ENCODE measurements around the gene PLA1A.

PLA1A gene

DNA sequence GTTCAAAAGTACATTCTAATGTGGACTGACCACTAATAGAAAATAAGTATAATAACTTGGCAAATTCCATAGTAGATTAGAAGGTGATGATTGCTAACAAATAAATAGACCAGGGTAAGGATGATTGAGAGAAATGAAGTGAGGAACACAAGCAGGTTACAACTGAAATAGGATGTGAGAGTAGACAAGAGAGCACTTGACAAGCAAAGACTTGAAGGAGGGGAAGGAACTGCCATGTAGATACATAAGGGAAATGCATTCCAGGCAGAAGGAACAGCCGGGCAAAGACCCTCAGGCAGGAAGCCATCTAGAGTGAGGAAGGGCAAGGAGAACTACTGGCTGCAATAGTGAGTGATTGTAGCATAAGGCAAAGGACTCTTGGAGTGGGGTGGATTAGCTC lies 5.0 kb downstream of the PLA1A start:
- in situ Hi-C loops (cut with MboI; ENCODE audit: low sequenced_read_pairs): no loop called here

DNA sequence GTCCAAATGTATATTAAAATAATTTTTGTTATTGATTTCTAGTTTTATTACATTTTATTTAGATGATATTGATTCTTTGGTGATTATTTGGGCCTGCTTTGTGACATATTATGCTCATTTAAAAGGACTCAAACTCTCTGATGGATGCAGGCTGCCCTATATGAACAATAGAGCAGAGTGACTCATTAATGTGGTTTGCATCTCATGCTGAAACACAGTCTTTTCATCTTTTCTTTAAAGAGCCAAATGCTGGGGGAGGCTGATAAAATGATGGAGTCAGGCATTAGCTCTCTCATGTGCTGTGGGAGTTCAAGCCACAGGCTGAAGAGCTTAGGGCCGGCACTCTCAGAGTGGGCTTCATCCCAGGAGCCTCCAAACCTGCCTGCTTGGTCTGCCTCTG lies 7.2 kb downstream of the PLA1A start:
- in situ Hi-C loops (cut with MboI; ENCODE audit: low sequenced_read_pairs): no loop called here

DNA sequence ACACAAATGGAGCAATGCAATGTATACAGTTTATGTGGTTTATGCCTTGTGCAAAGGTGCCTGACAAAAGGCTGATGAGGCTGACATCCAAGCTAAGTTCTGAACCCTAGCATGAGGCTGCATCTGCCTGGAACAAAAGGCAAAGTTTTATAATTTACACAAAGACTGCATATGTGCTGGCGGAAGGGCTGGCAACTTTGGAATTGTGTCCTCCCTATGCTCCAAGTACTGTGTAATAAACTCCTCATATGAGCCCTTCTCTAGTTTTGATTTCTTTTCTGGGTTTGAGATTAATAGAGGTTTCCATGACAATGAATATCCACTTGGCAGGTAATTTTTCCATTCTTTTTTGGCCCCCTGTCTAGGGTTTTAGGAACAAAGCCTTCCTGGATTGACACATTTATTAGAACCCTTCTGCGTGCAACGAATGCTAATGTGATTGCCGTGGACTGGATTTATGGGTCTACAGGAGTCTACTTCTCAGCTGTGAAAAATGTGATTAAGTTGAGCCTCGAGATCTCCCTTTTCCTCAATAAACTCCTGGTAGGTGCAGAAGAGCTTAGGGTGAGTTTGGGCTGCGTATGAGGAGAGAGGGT lies 10.8 kb downstream of the PLA1A start:
- in situ Hi-C loops (cut with MboI; ENCODE audit: low sequenced_read_pairs): no loop called here

DNA sequence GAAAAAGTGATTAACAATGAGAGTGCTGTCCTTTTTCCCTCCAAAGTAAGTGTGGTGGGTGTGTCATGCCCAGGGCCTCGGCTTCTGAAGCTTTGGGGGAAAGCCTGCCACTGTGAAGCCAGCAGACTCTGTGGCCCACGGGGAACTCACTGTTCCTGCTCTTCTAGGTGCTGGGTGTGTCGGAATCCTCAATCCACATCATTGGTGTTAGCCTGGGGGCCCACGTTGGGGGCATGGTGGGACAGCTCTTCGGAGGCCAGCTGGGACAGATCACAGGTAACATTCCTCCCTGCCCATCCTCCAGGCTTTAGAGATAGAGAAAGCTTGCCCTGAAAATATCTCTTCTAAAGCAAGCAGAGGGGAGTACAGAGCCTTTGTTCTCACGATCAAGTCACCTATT lies 11.6 kb downstream of the PLA1A start:
- in situ Hi-C loops (cut with MboI; ENCODE audit: low sequenced_read_pairs): no loop called here

DNA sequence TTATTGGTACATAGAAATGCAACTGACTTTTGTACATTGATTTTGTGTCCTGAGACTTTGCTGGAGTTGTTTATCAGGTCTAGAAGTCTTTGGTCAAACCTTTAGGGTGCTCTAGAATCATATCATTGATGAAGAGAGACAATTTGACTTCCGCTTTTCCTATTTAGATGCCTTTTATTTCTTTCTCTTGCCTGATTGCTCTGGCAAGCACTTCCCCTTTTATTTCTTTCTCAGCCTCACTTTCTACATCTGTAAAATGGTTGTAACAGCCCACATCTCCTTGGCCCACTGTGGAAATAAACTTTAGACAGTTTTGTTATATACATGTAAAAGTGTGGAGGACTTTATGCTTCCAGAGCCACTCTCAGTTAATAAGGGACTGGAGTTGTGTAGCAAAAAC lies 14.0 kb downstream of the PLA1A start:
- in situ Hi-C loops (cut with MboI; ENCODE audit: low sequenced_read_pairs): no loop called here

DNA sequence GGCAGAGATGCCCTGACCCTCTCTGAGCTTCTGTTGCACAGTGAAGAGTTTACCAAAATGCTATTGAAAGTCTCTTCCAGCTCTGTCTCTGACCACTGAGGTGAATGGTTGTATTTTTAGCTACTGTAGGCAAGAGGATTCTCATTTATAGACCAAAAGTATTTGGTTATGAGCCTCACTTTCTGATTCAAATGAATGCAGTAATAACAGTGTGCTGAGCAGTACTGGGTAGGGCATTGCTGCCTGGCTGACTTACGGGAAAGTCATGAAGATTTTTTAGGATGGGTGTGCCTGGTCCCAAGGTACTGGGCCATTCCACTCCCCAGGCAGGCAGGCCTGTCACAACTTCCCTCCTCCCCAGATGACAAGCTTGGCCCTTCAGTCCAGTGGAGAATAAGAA lies 15.5 kb downstream of the PLA1A start:
- in situ Hi-C loops (cut with MboI; ENCODE audit: low sequenced_read_pairs): no loop called here

DNA sequence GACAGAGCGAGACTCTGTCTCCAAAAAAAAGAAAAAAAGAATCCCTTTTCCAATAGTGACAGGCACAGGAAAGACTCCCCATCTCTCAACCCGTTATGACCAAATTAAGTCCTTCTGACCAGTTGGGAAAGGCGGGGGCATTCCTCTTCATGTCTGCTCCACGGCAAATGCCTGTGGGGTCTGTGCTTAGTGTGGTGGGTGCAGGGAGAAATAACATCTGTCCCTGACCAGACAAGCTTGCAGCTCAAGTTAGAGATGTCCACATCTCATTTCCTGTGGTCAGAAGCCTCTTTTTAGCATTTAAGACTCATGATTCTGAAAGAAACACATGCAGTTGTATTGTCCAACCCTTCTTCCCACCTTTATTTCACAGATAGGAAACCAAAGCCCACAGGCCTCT lies 16.2 kb downstream of the PLA1A start:
- in situ Hi-C loops (cut with MboI; ENCODE audit: low sequenced_read_pairs): no loop called here

DNA sequence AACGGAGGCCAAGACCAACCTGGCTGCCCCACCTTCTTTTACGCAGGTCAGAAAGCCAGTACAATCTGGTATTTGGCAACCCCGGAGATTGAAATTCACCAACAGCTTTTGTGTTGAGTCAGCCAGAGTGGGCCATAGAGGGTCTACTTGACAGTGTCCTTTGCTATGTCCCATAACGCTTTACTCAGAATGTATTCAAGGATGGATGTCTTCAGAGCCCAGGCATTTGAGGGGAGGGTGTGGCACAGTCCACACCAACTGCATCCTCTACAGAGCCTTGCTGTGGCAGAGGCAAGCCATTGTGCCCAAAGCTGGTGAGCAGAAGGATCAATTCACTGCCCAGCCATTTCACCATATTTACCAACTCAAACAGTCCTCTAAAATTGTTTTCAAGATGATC lies 18.4 kb downstream of the PLA1A start:
- in situ Hi-C loops (cut with MboI; ENCODE audit: low sequenced_read_pairs): no loop called here

DNA sequence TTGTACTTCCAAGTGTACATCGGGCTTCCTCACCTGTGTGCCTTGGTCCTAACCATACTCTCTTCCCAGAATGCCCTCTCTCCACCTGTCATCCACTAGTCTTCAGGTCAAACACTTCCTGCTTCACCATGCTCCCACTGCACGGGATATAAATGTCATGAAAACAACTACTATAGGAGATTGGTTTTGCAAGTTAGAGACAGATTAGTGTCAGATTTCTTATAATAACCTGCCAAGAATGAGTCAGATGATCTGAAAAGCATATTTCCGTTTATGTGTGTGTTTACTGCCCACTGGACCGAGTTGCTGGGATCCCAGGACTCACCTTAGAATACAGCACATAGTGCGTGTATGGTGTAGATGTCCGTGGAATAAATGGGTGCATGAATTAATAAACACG lies 21.4 kb downstream of the PLA1A start:
- in situ Hi-C loops (cut with MboI; ENCODE audit: low sequenced_read_pairs): no loop called here

DNA sequence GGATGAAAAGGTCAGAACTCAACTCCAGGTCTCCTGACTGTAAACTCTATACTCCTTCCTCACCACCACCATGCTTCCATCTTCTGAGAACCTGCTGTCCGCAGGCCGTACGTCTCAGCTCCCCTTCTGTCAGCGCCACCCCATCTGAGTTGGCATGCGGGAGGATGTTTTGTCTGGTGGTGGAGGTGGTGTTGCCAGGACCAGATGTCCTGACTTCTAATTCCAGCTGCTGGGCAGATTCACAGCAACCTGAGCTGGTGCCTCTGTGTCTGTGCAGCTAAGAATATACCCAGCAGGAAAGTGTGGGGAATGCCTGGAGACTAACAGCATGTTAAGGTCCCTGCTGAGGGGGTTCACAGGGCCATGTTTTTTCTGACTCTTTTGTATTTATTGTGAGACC lies 23.2 kb downstream of the PLA1A start:
- in situ Hi-C loops (cut with MboI; ENCODE audit: low sequenced_read_pairs): no loop called here

DNA sequence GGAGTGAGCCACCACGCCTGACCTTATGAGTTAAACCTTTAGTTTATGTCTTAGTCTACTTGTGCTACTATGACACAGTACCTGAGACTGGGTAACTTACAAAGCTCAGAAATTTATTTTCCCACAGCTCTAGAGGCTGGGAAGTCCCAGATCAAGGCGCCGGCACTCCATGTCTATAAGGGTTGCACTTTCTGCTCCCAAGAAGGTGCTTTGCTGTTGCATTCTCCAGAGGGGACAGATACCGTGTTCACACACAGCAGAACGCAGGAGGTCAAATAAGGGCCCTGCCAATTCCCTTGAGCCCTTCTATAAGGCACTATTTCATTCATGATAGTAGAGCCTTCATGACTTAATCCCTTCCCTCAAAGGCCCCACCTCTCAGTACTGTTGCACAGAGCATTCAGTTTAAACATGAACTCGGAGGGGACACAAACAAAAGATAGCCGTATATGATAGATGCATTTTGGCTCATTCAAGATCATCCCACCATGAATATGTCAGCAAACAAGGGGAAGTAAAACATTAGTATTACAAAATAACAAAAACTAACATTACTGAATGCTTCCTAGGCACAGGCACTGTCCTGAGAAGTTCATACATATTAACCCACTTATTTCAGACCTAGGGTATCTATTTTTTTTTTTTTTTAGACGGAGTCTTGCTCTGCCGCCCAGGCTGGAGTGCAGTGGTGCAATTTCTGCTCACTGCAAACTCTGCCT lies 26.5 kb downstream of the PLA1A start:
- in situ Hi-C loops (cut with MboI; ENCODE audit: low sequenced_read_pairs): no loop called here

DNA sequence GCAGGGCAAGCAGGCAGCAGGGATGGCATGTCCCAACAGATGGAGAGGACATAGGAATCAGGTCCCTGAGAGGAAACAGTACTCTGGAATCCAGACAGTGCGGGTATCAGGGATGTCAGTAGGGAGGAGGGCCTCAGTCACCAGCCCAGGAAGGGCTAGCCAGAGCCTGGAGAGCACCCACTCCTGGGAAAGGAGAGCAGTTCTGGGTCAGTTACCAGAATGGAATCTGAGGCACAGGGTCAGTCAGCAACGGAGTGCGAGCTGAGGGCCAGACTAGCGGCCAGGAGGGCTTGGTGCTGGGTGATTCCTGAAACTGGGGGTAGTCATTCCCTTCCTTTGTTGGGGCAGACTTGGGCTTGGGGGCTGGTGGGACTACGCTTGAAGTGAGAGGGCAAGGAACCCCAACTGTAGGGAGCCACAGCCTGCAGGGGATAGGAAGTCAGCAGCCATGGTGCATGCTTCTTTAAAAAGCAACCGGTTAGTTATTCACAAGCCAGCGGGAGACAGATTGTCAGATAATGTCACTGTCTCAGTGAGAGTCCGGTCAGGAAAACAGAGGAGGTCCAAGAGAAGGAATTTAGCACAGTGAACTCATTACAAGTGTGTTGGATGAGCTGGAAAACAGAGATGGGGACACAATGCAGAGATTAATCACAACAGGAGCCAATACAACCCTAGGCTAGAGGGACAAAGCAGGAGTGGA lies 27.9 kb downstream of the PLA1A start:
- in situ Hi-C loops (cut with MboI; ENCODE audit: low sequenced_read_pairs): no loop called here

DNA sequence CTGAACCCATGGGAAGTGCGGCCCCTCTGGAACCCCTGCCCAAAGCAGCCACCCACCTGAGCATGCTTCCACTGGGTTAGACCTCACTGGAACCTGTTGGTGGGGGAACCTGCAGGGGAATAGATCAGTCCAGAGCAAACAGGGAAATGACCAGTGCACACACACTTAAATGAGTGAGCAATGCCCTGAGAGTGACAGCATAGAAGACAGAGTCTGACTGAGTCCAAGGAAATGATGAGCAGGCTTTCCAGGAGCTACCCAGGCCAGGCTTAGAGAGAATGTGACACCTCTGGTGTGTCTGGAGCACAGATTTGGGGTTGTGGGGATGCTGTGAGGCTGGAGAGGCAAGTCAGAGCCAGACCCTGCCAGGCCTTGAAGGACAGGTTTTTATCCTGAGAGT lies 28.5 kb downstream of the PLA1A start:
- in situ Hi-C loops (cut with MboI; ENCODE audit: low sequenced_read_pairs): no loop called here

DNA sequence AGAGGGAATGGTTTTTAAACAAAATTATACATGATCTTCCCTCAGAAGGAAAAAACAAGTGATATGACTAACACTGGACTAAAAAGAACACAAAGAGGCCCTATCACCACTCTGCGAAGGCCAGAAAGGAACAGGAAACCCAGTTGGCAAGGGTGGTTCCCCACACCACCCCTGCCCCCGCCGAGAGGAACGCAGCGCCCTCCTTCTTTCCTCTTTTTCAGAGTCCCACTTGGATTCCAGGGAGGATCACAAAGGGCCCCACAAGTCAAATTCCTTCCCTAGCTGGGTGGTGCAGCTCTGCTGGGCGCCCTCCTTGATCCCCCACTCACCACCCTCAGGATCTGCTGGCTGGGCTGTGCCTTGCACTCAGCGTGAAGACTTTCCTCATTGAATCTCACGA lies 29.8 kb downstream of the PLA1A start:
- in situ Hi-C loops (cut with MboI; ENCODE audit: low sequenced_read_pairs): no loop called here

DNA sequence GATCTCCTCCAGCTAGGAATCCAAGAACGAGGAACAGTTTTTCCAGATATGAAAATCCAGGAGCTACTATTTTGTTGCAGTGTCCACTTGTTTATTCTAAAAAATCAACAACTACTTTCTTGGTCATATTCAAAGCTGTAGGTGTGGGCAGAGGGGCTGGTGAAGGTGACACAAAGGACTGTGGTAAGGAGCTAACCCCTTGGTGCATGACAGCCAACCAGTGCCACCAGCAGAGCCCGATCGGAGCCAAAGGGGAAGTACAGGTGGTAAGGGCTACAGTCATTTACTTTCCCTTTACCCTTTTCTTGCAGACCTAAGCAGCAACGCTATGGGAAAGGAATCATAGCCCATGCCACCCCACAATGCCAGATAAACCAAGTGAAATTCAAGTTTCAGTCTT lies 30.7 kb downstream of the PLA1A start:
- in situ Hi-C loops (cut with MboI; ENCODE audit: low sequenced_read_pairs): no loop called here

DNA sequence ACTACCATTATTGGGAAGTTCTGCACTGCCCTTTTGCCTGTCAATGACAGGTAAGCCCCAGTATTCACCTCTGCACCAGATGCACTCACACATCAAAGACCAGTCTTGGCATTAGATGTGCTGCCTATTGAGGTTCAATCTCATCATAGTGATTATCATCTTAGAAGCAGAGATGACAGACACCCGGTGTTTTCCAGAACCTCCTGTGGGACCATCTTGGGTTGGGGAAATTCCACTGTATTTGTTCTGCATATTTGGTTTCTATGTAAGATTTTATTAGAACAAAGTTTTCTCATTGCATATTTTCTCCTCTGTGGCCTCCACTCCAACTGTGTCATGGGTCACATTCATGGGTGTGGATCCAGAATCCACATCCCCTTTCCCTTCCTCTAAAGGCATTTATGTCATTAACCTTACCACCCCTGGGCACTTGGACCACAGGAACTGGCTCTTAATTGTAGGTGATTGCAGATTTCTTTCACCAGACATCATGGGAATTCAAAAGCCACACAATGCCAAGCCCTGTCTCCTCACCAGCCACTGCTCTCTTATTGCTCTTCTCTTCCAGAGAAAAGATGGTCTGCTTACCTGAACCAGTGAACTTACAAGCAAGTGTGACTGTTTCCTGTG lies 31.2 kb downstream of the PLA1A start:
- in situ Hi-C loops (cut with MboI; ENCODE audit: low sequenced_read_pairs): no loop called here

DNA sequence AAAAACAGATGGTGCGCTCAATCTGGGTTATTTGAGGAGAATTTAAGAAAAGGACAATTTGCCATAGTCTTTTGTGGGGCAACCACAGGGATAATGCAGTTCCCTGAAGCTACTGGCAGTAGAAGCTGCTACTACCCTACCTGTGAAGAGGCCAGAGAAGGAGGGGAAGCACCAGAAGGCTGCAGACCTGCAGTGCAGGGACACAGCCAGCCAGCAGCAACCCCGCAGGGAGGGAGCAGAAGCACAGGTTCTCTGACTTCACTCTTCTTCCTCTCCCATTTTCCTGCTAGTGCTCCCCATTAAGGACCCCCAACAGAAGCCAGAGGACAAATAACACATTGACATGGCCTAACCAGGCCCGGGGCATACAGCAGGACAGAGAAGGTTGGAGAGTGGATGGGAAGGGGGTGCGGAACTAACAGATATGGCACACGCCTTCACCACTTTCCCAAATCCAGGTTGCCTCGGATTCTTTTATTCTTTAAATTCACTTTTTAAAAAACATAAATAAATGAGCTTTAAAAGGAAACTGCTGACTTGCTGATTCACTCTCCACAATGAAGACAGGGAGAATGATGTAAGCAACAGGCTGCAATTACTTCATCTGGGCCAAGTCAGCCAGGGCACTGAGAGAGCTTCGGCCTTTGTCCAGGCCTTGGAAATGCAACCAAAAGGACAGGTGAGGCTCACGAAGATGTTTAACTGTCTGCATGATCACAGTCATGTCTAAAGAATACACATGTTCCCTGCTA lies 32.6 kb downstream of the PLA1A start:
- in situ Hi-C loops (cut with MboI; ENCODE audit: low sequenced_read_pairs): no loop called here

DNA sequence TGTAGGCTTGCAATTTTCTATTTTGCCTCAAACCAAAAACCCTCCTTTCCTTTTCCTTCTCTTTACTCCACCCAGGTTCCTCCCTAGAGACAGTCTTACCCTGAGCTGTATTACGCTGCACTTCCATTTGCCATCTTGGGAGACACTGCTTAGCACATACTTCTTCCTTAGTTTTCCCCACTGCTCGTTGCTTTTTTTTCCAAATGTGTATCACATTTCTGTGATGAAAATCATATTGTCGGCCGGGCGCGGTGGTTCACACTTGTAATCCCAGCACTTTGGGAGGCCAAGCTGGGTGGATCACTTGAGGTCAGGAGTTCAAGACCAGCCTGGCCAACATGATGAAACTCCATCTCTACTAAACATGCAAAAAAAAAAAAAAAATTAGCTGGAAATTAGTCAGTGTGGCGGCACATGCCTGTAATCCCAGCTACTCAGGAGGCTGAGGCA lies 33.2 kb downstream of the PLA1A start:
- in situ Hi-C loops (cut with MboI; ENCODE audit: low sequenced_read_pairs): no loop called here

DNA sequence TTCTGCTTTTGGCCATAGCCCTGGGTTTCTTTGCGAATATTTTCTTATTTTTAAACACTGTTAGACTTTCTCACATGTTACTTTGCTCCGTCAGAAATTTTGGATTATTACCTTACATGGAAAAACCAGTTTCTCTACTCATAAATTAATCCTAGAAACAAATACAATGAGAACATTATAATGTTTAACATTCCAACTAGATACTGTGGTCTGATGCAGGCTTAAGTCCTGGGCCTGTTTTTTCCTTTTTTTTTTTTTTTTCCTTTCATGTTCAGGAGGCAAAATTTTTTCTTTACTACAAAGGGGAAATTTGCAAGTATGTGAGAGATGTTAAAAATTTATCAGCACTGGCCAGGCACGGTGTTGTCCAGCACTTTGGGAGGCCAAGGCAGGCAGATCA lies 33.8 kb downstream of the PLA1A start:
- in situ Hi-C loops (cut with MboI; ENCODE audit: low sequenced_read_pairs): no loop called here

DNA sequence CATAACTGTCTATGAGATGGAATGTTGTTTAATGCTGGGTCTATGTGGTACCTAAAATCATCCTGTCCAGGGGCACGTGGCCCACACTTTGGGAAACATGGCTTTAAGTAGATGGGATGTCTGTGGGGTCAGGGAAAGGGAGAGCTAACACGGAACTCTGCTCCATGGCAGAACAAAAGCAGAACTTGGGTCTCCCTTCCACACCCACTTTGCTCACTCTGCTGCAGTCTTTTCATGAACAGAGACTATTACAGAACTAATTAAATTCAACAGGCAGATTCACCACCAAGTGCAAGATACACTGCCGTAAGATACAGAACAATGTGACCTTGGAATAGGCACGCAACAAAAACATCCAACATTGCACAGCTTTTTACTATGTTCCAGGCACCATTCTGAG lies 34.5 kb downstream of the PLA1A start:
- in situ Hi-C loops (cut with MboI; ENCODE audit: low sequenced_read_pairs): no loop called here

DNA sequence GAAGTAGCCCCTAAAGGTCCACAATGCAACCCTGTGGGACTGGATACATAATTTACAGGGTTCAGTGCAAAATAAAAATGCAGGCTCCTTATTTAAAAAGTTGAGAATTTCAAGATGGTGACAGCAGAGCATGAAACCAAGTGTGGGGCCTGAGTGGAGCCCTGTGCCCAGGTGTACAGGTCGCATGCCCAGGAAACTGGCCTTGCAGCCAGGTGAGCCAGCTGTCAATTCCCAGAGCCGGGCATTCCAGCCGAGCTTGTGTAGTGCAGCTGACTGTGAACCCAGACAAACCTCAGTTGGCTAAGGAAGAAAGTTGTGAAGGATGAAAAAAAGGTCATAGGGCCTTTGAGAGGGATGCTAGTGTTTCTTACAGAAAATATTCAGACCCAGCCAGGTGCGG lies 35.1 kb downstream of the PLA1A start:
- in situ Hi-C loops (cut with MboI; ENCODE audit: low sequenced_read_pairs): no loop called here

All from HL-60/S4 treated with retinoic acid at 250 ng/mL for 4 days and 3 days (cell line).